GM19193 (cell line): Measurements from ENCODE around the gene PIAS1.

ENCODE experiments used
- POLR2A ChIP-seq: IDR thresholded peaks from 4 replicates; pipeline ENCODE4 v1.6.1; 2011; ENCODE audit not compliant: insufficient read depth, insufficient read length; ENCODE audit errors: extremely low read depth

PIAS1 gene

DNA sequence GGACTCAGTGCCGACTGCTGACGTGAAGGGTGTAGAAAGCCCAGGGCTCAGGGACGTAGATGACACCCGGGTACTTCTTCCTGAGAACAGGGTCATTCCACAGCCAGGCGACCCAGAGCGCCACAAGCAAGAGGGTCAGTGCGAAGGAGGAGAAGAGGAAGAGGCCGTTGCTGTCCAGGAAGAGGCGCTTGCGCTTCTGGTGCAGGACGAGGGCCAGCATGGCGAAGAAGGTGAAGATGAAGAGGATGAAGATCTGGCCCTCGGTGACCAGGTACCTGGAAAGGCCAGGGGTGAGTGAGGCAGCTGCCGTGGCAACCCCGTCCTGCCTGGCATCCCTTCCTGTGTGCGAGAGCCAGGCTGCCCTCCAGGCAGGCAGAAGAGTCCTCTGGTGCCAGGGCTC lies 154.0 kb downstream of the PIAS1 start:
- TF ChIP-seq POLR2A: no peak

DNA sequence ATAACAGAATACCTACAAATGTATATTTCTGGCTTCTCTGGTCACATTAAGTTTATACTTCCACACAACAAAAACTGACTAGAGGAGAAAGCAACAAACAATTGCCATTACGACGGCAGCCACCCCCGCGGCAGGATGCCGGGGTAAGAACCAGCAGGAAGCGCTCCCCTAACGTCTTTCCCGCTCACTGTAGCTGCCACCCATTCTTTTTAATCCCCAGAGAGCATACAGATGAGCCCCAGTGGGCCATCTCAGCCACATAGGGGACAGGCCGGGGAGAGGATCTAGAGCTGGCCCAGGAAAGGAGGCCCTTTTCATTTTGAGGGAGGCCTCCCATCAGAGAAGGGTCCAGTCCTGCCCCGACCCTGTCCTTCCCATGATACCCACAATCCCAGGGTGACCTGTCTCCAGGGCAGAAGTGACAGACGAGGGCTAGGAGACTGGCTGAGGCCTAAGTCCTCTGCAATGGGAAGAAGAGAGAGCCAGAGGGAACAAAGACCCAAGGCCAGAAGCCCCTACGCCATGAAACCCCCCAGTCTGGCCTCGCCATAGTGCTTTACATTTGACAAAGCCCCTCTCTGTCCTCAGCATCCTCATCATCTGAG lies 154.6 kb downstream of the PIAS1 start:
- TF ChIP-seq POLR2A: no peak

DNA sequence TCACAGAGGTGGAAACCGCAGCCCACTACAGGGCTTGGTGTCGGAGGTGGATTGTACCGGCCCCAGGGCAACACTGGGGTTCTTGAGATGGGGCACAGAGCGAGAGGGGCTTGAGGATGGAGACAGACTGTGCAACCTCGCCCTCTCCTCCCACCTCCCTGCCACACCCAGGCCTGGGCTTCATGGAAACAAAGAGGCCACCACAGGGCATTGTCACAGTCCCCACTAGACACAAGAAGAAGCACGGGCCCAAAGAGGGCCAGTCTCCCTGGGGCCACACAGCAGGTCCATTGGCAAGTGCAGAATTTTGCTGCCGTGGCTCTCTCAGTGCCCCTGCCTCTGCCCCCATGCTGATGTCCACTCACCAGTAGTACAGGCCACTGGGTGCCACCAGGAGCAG lies 155.2 kb downstream of the PIAS1 start:
- TF ChIP-seq POLR2A: no peak

DNA sequence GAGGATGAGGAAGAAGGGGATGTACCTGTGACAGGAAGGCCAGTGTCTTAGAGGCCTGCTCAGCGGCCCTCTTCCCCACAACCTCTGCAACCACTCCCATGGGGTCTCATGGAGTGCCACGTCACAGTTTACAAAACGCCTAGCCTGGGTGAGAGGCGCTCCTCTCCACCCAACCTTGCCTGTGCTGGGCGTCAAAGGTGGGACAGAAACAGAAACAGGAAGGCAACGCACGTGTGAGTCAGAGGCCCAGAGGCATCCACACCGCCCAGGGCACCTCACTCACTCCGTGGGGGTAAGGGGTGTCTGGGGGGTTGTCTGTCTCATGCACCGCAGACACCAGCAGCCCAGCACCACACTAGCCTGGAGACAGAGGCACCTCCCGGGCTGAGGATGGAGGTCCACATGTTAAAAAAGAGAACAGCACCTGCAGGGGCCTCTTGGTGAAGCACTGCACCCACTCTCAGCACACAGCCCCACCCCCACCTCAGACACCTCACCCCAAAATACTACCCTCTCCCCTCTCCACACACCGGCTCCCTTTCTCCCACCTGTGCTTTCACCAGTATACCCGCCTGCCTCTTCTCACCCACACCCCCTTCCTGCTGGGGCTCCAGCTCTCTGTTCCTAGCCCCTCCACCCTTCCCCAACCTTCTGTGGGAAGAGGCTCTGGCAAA lies 155.8 kb downstream of the PIAS1 start:
- no peak for TF ChIP-seq POLR2A

DNA sequence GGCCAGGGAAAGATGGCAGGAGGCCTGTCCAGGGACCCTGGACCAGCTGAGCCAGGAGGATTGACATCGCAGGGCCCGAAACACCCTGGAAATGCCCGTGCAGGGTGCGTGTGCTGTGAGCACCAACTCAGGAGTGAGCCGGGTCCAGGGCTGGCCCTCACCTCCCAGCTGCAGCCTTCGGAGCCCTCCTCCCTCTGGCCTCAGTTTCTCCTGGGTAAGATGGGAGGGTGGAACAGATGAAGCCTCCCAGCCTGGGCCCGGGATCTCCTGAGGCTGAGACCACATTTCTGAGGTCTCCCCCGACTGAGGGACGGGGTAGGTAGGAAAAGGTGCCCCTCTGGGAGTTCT lies 156.3 kb downstream of the PIAS1 start:
- no peak for TF ChIP-seq POLR2A

DNA sequence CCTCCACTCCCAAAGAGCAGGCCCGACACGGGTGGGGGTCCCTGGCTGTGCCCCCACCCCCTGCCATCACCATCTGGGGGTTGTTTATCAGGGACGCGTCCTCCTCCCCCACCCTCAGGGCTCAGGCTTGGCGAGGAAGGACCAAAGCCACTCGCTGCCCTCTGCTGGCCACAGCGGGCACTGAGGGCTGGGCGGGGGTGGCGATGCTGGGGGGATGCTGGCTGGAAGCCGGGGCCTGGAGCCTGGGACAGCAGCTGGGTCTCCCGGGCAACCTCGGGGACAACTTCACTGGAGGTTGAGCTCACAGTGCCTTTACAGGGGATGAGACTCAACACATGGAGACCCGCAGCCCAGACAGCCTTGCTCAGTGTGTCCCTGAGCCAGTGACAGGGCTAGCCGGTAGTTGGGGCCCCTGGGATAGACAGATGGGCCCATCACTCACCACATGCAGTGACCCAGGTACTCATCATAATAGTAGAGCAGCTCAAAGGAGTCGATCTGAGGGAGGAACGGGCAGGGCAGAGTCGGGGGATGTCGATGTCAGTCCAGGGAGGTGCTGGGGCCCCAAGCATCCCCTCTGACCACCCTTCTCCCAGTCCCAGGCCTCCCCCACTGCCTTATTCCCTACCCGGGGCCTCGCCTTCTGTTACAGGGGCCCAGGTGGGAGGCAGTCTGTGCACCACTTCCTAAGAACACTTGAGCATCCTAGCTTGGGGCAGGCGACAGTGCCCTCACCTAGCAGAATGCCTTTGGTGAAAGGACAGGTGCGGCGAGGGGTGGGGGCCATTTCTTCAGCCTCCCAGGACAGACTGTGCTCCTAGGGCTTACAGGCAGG lies 156.9 kb downstream of the PIAS1 start:
- no peak for TF ChIP-seq POLR2A

DNA sequence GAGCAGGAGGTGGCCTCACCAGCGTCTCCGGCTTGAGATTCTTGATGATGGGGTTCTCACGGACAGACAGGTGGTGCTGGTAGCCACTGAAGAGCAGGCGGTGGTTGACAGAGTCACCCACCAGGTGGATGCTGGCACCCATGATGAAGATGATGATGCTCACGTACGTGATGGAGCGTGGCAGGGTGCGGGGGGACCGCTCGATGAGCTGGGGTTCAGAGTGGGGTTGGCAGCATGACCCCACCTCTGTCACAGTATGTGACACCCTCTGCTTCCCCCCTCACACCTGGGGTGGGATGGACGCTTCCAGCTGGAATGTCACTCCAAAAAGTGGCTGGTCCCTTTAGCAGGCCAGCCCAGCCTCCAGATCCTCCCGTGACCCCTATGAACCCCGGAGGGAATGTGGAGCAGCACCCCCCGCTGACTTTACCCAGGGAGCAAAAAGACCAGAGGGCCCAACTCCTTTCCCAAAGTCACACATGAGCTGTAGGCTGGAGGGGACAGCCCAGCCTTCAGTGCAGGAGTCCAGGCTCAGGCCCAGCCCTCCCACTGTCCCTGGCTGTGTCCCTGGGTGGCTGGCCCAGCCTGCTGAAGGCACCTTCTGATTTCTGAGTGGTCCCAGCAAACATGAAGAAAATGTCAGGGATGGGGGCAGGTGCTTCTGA lies 157.7 kb downstream of the PIAS1 start:
- no peak for TF ChIP-seq POLR2A

DNA sequence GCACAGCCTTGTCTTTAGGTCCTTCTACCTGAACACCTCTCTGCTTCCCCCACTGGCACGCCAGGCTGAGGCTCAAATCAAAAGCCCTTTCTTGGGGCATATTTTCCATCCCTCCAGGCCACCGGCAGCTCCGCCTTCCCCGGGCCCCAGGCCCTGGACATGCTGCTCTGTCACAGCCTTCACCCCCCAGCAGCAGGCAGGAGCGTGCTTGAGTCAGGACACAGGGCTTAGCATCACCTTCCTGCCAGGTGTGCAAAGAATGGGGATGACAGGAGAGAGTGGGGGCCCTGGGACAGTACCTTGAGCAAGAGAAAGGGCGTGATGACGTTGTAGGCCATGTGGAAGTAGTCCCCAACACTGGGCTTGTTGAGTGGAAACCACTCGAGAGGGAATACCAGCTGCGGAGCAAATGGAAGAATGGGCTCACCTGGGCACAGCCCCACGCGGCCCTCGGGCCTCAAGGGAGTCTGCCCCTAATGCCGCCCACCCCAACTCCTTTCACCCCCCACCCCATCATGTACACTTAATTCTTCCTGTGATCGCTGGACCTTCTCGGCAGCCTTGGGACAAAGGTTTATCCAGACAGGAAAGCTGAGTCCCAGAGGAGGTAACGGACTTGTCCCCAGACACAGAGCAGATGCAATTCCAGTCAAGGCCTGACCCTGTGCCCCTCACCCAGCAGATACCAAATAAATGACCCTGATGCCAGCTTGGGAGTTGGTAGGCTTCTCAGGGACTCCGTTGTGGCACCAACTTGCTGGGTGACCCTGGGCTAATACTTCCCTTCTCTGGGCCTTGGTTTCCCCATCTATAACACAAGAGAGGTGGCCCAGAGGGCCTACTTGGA lies 160.1 kb downstream of the PIAS1 start:
- no peak for TF ChIP-seq POLR2A

DNA sequence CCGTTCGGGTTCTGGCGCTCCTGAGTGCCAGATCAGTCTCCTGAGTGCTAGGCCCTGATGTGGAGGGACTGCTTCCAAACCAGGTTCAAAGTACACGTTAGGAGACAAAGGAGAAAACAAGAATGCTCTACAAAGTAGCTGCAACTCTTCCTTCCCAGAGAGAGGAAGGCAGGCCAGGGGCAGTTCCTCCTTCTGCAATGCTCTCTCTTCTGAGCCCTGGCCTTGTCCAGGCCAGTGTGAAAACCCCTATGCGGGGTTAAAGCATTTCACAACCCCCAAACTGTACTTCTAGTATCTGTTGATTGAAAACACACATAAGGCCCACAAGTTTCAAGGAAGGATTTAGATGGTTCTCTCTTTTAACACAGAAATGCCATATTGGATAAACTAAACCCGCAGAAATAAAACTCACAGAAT lies 160.7 kb downstream of the PIAS1 start:
- no peak for TF ChIP-seq POLR2A

DNA sequence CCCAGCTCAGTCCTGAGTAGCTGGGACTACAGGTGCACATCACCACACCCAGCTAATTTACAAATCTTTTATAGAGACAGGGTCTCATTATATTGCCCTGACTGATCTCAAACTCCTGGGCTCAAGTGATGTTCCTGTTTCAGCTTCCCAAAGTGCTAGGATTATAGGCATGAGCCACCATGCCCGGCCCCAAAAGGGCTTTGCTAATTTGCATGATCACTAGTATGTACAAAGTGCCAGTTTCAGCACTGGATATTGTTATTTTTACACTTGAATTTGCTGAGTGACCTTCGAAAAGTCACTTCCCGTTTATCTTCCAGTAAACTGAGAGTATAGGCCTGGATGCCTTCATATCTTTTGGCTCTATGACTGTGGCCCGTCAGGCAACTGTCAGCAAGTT lies 163.2 kb downstream of the PIAS1 start:
- TF ChIP-seq POLR2A: no peak

DNA sequence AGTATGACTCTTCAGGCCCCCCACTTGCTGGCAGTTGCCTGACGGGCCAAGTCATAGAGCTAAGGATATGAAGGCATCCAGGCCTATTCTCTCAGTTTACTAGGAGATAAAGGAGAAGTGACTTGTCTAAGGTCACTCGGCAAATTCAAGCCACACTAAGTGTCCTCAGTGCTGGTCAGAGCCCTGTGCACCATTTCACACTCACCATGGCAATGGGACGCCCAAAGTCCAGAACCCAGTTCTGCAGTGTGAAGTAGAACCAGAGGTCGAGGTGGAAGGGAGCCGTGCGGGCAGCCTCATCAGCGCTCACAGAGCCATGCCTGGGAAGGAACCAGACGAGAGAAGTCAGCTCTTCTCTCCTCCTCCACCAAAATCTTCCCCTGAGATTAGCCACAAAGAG lies 164.2 kb downstream of the PIAS1 start:
- TF ChIP-seq POLR2A: no peak

DNA sequence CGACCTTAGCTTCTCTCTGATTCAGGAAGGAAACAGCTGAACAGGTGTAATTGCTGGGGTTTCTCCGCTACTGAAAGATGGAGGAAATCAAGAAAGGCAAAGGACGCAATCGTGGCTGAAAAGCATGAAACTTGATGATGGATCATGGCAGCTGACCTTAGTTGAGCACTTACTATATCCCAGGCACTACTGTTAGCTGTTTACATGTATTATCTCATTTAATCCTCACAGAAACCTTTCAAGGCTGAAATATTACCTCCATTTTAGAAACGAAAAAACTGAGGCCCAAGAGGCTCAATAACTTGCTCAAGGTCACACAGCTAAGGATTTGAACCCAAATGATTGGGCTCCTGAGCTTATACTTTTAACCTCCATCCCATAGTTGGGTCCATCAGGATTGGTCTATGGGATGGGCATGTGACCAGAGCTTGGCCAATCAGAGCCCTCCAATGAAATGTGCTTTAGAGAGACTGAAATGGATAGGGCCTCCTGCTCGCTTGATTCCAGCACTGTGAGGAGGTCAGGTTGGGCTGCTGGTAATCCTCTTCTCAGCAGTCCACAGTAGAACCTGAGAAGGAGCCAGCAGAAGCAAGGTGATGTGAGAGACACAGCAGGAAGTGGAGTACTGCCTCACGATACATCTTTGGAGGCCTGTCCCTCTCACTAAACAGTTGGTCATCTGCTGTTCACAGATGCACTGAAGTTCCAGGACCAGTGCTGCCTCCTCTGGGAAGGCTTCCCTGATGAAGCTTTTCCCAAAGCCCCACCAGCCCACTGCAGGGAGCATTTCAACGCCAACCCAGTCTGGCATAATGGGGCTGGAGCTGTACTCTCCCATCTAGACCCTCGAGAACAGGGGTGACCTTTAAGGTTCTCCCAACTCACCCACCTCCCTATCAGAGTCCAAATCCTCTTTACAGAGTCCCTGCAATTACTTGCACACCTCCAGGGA lies 165.0 kb downstream of the PIAS1 start:
- no peak for TF ChIP-seq POLR2A

DNA sequence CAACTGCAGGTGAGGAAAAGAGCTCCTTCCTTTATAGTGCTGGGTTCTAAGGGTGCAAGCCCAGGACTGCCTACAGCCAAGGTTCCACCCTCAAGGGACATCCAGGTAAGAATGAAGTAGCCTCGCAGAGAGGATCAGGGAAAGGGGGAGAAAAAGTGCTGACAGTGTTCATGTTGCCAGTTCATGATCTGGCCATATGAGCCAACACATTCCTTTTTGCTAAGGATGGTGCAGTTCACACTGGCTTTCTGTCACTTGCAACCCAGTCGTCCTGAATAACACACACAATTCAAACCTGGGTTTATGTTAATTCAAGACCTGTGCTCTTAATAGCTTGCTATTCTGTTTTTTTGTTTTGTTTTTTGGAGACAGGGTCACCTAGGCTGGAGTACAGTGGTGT lies 166.4 kb downstream of the PIAS1 start:
- no peak for TF ChIP-seq POLR2A

DNA sequence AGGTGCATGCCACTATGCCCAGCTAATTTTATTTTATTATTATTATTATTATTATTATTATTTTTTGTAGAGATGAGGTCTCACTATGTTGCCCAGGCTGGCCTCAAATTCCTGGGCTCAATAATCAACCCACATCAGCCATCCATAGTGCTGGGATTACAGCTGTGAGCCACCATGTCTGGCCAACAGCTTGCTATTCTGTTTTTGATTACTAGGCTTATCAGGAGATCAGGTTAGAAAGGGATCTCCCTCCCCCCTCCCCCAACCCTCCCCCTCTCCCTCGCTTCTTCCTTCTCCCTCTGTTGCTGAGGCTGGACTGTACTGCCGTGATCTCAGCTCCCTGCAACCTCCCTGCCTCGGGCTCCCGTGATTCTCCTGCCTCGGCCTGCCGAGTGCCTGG lies 166.9 kb downstream of the PIAS1 start:
- no peak for TF ChIP-seq POLR2A

DNA sequence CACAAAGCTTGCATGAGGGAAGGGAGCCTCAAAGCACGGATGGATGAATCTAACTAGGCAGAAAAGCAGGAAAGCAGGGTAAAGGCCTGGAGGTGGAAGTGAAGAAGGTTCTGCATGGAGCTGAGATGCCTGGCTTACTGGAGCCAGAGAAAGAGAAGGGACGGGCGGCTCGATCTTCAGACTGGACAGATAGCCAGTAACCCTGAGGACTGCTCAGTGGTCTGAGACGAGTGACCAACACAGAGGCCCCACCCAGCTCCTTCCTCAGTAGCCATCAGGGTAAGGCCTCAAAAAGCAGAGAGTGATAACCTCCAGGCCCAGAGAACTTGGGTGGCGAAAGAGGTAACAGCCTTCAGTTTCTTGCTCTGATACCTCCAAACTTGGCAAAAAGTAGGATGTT lies 169.1 kb downstream of the PIAS1 start:
- TF ChIP-seq POLR2A: no peak
